Mesodermal cell (in vitro differentiated cells): ENCODE data around the gene RANBP2.

Experiments used
- H3K27ac ChIP-seq: 2 replicates; pipeline ENCODE4 v1.7.0; 2013; ENCODE audit warnings: mild to moderate bottlenecking, low read depth, low read length, moderate library complexity; ENCODE audit not compliant: severe bottlenecking
- H3K36me3 ChIP-seq: 2 replicates; pipeline ENCODE4 v1.7.1; 2013; ENCODE audit warnings: mild to moderate bottlenecking, low read length, moderate library complexity; ENCODE audit not compliant: control insufficient read depth, insufficient read depth
- H3K4me1 ChIP-seq: one replicate; pipeline ENCODE4 v1.7.1; 2013; ENCODE audit warnings: mild to moderate bottlenecking, low read length; ENCODE audit not compliant: insufficient read depth, control insufficient read depth, poor library complexity, severe bottlenecking
- H3K4me3 ChIP-seq: 2 replicates; pipeline ENCODE4 v1.7.0; 2013; ENCODE audit warnings: low read length, control low read depth, mild to moderate bottlenecking; ENCODE audit not compliant: insufficient read depth, poor library complexity, severe bottlenecking; ENCODE audit errors: extremely low read depth
- H3K9me3 ChIP-seq: 2 replicates; pipeline ENCODE4 v1.7.1; 2013; ENCODE audit warnings: mild to moderate bottlenecking, low read length, moderate library complexity; ENCODE audit not compliant: control insufficient read depth
- WGBS, 2 experiments: methylation state at CpG; one replicate each; pipeline ENCODE4 v1.1.5; 2013; ENCODE audit warnings: missing lambda C conversion rate in 2 of 2; ENCODE audit not compliant: insufficient coverage in 2 of 2; 5-methylcytosine and 5-hydroxymethylcytosine counted together

RANBP2 gene

DNA sequence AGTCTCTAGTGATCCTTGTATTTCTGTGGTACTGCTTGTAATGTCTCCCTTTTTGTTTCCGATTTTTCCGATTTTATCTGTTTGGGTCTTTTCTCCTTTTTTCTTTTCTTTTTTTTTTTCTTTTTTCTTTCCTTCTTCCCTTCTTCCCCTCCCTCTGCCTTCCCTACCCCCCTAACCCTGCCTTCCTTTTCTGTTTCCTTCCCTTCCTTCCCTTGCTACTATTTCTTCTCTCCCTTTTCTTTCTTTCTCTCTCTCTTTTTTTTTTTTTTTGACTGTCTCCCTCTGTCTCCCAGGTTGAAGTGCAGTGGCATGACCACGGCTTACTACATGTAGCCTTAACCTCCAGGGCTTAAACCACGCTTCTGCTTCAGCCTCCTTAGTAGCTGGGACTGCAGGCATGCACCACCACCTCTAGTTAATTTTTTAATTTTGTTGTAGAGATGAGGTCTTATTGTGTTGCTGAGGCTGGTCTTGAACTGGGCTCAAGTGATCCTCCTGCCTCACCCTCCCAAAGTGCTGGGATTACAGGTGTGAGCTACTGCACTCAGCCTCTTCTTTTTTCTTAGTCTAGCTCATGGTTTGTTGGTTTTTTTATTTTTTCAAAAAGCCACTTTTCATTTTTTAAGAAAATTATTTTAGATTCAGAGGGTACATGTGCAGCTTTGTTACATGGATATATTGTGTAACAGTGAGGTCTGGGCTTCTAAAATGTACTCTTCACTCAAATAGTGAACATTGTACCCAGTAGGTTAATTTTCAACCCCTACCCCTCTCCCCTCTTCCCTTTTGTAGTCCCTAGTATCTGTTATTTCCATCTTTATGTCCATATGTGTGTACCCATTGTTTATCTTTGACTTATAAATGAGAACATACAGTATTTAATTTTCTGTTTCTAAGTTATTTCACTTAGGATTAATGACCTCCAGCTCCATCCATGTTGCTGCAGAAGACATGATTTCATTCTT lies 92.0 kb downstream of the RANBP2 start:
- Histone ChIP-seq H3K27ac (no peak overlapping the region), H3K36me3 (peaks cover 55% of the 10 kb centered on the region), H3K4me3 (no peak overlapping the region), H3K9me3 (peaks cover 10% of the 10 kb centered on the region), H3K4me1 (no peaks in the 10 kb centered on the region)
- WGBS, 2 experiments, result 100% methylated on average over 2 to 4 of the region's 4 CpGs

DNA sequence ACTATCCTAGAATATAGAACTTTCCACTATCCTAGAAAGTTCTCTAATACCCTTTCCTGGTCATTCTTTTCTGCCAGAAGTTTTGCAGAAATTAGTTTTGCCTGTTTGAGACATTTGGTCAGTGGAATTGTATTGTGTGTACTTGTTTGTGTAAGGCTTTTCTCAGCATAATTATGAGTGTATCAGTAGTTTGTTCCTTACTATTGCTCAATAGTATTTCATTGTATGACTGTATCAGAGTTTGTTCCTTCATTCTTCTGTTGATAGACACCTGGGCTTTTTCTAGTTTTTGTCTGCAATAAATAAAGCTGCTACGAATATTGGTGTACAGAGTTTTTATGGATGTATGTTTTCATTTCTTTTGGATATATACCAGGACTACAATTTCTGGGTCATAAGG lies 94.5 kb downstream of the RANBP2 start:
- Histone ChIP-seq H3K27ac (no peak overlapping the region), H3K4me3 (no peak overlapping the region), H3K36me3 (peaks cover 52% of the 10 kb centered on the region), H3K4me1 (no peaks in the 10 kb centered on the region), H3K9me3 (peaks cover 8% of the 10 kb centered on the region)
- WGBS, 2 experiments, result 86 to 88% methylated on average over 1 of the region's 1 CpG

DNA sequence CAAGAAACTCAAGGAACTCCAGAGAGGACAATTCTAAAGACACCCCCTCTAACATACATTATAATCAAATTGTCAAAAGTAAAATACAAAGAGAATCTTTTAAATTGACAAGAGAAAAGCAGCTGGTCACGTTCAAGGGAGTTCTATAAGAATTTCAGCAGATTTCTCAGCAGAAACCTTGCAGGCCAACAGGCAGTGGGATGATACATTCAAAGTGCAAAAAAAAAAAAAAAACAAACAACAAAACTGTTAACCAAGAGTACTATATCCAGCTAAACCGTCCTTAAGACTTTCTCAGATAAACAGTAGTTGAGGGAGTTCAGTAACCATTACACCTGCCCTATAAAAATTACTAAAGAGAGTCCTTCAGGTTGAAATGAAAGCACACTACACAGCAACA lies 101.2 kb downstream of the RANBP2 start:
- Histone ChIP-seq H3K9me3 (no peaks in the 10 kb centered on the region), H3K4me3 (no peak overlapping the region), H3K27ac (no peak overlapping the region), H3K4me1 (no peaks in the 10 kb centered on the region), H3K36me3 (peaks cover 66% of the 10 kb centered on the region)
- no CpG with 5 or more reads among the region's 2 CpGs for WGBS, 2 experiments

DNA sequence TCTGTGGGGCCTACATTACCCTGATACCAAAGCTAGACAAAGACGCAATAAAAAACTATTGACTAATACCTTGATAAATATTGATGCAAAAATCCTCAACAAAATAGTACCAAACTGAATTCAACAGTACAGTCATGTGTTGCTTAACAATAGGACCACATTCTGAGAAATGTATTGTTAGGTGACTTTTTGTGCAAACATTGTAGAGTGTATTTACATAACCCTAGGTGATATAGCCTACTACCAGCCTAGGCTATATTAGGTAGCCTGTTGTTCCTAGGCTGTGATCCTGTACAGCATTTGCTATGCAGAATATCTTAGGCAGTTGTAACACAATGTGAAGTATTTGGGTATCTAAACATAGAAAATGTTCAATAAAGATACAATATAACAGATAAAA lies 104.0 kb downstream of the RANBP2 start:
- Histone ChIP-seq H3K4me3 (no peak overlapping the region), H3K36me3 (peaks cover 39% of the 10 kb centered on the region), H3K27ac (no peak overlapping the region), H3K9me3 (no peaks in the 10 kb centered on the region), H3K4me1 (no peaks in the 10 kb centered on the region)
- no CpG with 5 or more reads among the region's 1 CpG for WGBS, 2 experiments

DNA sequence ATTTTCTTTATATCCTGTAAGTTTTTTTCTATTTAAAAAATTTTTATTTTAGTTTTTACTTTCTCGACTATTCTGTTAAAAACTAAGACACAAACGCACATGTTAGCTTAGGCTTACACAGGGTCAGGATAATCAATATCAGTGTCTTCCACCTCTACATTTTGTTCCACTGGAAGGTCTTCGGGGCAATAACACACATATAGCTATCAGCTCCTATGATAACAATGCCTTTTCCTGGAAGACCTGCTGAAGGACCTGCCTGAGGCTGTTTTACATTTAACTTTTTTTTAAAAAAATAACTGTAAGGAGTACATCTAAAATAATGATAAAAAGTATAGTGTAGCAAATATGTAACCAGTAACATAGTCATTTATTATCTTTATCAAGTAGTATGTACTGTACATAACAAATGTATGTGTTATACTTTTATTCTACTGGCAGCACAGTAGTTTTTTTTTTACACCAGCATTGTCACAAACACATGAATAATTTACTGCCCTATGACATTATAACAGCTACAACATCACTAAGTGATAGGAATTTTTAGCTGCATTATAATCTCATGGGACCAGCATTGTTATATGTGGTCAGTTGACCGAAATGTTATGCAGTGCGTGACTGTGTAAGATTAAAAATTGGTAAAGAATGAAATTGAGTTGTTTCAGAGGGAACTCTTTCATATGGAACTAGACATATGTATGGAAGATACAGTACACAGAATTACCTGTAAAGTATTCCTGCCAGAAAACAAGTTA lies 105.2 kb downstream of the RANBP2 start:
- no peak overlapping the region for H3K27ac ChIP-seq
- H3K4me3 ChIP-seq, result no peak overlapping the region
- H3K4me1 ChIP-seq, result no peaks in the 10 kb centered on the region
- 100% methylated on average over 3 of the region's 5 CpGs for WGBS, 2 experiments
- no peaks in the 10 kb centered on the region for H3K9me3 ChIP-seq
- H3K36me3 ChIP-seq, result peaks cover 32% of the 10 kb centered on the region

DNA sequence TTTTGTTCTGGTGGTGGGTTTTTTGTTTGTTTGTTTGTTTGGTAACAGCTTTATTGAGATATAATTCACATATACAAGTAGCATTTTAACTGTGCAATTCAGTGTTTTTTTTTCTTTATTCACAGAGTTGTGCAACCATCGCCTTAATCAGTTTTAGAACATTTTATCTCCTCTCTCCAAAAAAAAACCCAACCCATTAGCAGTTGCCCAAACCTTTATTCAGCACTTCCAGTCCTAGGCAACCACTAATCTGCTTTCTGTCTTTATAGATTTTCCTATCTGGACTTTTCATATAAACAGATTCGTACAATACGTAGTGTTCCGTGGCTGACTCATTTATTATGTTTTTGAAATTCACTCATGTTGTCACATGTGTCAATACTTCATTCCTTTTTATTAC lies 106.0 kb downstream of the RANBP2 start:
- H3K4me3 ChIP-seq, result no peak overlapping the region
- no peak overlapping the region for H3K27ac ChIP-seq
- 71 to 100% methylated on average over 1 of the region's 4 CpGs for whole genome bisulfite sequencing, 2 experiments
- H3K9me3 ChIP-seq, result no peaks in the 10 kb centered on the region
- H3K36me3 ChIP-seq, result peaks cover 25% of the 10 kb centered on the region
- no peaks in the 10 kb centered on the region for H3K4me1 ChIP-seq

DNA sequence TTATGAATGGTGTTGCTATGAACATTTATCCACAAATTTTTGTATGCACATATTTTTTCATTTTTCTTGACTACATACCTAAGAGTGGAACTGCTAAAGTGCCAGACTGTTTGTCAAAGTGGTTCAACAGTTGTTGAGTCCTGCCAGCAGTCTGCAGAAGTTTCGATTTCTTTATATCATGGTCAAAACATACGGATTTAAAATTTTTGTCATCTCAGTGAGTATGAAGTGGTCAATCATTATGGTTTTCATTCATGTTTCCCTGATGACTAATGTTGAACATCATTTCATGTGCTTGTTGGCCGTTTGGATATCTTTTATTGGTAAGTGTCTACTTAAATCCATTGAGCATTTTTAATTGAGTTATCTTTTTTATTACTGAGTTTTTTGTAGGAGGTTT lies 106.5 kb downstream of the RANBP2 start:
- Histone ChIP-seq H3K4me3 (no peak overlapping the region), H3K27ac (no peak overlapping the region), H3K4me1 (no peaks in the 10 kb centered on the region), H3K9me3 (no peaks in the 10 kb centered on the region), H3K36me3 (peaks cover 21% of the 10 kb centered on the region)
- WGBS, 2 experiments, result 89 to 93% methylated on average over 2 to 3 of the region's 3 CpGs

DNA sequence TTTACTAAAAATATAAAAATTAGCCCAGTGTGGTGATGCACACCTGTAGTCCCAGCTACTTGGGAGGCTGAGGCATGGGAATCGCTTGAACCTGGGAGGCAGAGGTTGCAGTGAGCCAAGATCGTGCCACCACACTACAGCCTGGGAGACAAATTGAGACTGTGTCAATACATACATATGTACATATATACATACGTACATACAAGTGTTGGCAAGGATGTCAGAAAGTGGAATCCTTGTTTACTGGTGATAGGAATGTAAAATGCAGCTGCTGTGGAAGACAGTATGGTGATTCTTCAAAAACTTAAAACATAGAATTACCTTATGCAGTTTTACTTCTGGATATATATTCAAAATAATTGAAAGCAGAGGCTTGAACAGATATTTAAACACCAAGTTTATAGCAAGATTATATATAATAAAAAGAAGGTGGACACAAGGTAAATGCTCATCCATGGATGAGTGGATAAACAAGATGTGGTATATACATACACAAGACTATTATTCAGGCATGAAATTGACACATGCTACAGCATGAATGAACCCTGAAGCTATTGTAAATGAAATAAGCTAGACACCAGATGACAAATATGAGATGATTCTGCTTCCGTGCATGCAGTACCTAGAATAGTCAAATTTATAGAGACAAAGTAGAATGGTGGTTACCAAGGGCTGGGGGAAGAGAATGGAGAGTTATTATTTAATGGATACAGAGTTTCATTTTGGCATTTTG lies 110.5 kb downstream of the RANBP2 start:
- no peak overlapping the region for H3K27ac ChIP-seq
- H3K4me1 ChIP-seq, result peaks cover 5% of the 10 kb centered on the region
- no peak overlapping the region for H3K4me3 ChIP-seq
- WGBS, 2 experiments, result 88 to 96% methylated on average over 2 of the region's 4 CpGs
- peaks cover 6% of the 10 kb centered on the region for H3K36me3 ChIP-seq
- no peaks in the 10 kb centered on the region for H3K9me3 ChIP-seq

DNA sequence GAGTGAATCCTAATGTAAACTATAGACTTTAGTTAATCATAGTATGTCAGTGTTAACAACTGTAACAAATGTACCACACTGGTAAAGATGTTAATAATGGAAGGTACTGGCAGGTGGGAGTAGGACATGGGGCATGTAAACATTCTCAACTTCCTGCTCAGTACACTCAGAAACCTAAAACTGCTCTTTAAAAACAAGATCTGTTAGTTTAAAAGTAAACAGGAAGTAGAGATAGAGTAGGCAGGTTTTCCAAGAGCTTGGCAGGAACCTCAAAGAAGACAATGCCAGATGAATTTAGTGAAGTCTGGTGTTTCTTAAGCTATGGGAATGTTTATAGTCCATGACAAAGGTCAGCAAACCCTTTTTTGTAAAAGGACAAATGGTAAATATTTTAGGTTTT lies 113.9 kb downstream of the RANBP2 start:
- H3K4me3 ChIP-seq, result no peak overlapping the region
- peaks cover 5% of the 10 kb centered on the region for H3K4me1 ChIP-seq
- peaks cover 4% of the 10 kb centered on the region for H3K9me3 ChIP-seq

DNA sequence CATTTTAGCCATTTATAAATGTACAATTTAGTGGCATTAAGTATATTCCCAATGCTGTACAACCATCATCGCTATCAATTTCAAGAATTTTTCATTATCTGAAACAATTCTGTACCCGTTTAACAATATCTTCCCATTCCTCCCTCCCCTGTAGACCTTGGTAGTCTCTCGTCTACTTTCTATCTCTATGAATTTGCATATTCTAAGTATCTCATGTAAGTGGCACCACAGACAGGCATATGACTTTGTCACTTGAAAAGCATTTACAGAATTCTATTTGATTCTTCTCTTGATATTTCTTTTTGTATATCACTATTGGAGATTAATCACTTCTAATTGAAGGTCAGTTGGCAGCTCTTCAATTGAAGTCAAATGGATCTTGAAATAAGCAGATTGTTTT lies 115.3 kb downstream of the RANBP2 start:
- Histone ChIP-seq H3K4me1 (peaks cover 5% of the 10 kb centered on the region), H3K4me3 (no peak overlapping the region), H3K36me3 (peaks cover 9% of the 10 kb centered on the region), H3K27ac (no peak overlapping the region), H3K9me3 (peaks cover 4% of the 10 kb centered on the region)
- 92 to 100% methylated on average over 2 to 3 of the region's 3 CpGs for WGBS, 2 experiments

More for the DNA sequence above, 113.9 kb downstream of the RANBP2 start:
- H3K36me3 ChIP-seq, result peaks cover 9% of the 10 kb centered on the region
- H3K27ac ChIP-seq, result no peak overlapping the region
